PFSK-1 (cell line): Measurements from ENCODE around the gene ALG14.

Source experiments
- POLR2AphosphoS5 ChIP-seq: IDR thresholded peaks from 2 replicates; pipeline ENCODE4 v1.6.1; 2012; ENCODE audit warnings: low read depth, mild to moderate bottlenecking, control low read depth, low read length, moderate library complexity
- TAF1 ChIP-seq: IDR thresholded peaks from 2 replicates; pipeline ENCODE4 v1.6.1; 2012; ENCODE audit warnings: low read length, control low read depth, borderline replicate concordance; ENCODE audit not compliant: insufficient read depth
- TF ChIP-seq, protein P1 (sequence below), 2 experiments: IDR thresholded peaks; 2 replicates each; pipeline versions ENCODE4 v1.6.1 to v1.8.0; 2011 to 2012; ENCODE audit warnings: low read depth in 2 of 2, low read length in 2 of 2, control low read depth in 1 of 2, inconsistent platforms in 1 of 2, mild to moderate bottlenecking in 1 of 2, moderate library complexity in 1 of 2; ENCODE audit not compliant: insufficient read depth in 1 of 2

DNA sequence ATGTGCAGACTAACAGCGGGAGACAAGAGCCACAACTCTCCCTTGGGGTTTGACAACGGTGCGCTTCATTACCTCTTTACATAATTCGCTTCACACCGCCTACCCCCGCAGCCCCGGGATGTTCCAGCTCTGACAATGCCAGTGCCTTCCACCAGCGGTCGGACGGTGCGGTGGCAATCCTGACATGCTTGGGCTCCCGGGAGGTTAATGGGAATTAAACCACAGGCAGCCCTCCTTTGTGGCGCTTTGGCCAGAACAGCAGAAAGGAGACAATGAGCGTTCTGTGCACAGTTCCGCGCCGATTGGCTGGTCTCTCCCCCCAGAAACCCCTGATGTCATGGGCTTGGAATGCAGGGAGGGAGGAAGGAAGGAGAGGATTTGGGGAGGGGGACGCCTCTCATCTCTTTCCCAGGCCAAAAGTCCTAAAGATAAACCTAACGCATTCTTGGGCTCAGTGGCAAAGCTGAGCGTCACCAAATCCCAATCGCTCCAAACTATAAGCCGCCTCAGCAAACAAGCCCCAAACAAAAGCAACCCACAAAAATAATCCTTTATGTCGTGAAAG, 147.1 kb downstream of the ALG14 start:
- TF ChIP-seq TAF1 (no peak), POLR2AphosphoS5 (no peak)
- TF ChIP-seq, protein P1, sequence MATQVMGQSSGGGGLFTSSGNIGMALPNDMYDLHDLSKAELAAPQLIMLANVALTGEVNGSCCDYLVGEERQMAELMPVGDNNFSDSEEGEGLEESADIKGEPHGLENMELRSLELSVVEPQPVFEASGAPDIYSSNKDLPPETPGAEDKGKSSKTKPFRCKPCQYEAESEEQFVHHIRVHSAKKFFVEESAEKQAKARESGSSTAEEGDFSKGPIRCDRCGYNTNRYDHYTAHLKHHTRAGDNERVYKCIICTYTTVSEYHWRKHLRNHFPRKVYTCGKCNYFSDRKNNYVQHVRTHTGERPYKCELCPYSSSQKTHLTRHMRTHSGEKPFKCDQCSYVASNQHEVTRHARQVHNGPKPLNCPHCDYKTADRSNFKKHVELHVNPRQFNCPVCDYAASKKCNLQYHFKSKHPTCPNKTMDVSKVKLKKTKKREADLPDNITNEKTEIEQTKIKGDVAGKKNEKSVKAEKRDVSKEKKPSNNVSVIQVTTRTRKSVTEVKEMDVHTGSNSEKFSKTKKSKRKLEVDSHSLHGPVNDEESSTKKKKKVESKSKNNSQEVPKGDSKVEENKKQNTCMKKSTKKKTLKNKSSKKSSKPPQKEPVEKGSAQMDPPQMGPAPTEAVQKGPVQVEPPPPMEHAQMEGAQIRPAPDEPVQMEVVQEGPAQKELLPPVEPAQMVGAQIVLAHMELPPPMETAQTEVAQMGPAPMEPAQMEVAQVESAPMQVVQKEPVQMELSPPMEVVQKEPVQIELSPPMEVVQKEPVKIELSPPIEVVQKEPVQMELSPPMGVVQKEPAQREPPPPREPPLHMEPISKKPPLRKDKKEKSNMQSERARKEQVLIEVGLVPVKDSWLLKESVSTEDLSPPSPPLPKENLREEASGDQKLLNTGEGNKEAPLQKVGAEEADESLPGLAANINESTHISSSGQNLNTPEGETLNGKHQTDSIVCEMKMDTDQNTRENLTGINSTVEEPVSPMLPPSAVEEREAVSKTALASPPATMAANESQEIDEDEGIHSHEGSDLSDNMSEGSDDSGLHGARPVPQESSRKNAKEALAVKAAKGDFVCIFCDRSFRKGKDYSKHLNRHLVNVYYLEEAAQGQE (IDR thresholded peaks at IDR 0.05; ENCODE audit: insufficient read depth in 1 of 2, low read depth in 2 of 2, low read length in 2 of 2) = no peak
